ENCODE measurements around the gene PCDHB15. TPM values are rescaled to one million over a fixed set of nuclear protein-coding genes. Genes with fewer than 3 reads are reported as not detected.
"Not testable (repeated sequence)": the region's sequence is repeated elsewhere in the genome, so short reads cannot be mapped to it uniquely, and the experiment has no call there.

PCDHB15 gene
- total RNA-seq, 1 experiment from 2014 or later = not detected

- not testable (repeated sequence) for H3K79me2 ChIP-seq (ENCODE audit: low read length); H3K4me2 ChIP-seq (ENCODE audit: low read depth, low read length, poor library complexity, severe bottlenecking); H3K9me2 ChIP-seq (replicated peaks; ENCODE audit: insufficient read depth, low read length); H3K36me3 ChIP-seq (ENCODE audit: insufficient read depth, low read length); H3K4me3 ChIP-seq (ENCODE audit: low read length); H3K9me3 ChIP-seq (ENCODE audit: low read length); H3K9ac ChIP-seq (ENCODE audit: low read length); H3K27ac ChIP-seq (ENCODE audit: low read length); H3K27me3 ChIP-seq (ENCODE audit: low read length); DNase-seq; H3K4me1 ChIP-seq (ENCODE audit: low read length); H4K20me1 ChIP-seq (ENCODE audit: insufficient read depth, low read depth, low read length); H2AFZ ChIP-seq (ENCODE audit: low read length)
Observed at GRCh38 chr5:141235922-141236321, 9.3 kb upstream of the PCDHB15 start.

DNA sequence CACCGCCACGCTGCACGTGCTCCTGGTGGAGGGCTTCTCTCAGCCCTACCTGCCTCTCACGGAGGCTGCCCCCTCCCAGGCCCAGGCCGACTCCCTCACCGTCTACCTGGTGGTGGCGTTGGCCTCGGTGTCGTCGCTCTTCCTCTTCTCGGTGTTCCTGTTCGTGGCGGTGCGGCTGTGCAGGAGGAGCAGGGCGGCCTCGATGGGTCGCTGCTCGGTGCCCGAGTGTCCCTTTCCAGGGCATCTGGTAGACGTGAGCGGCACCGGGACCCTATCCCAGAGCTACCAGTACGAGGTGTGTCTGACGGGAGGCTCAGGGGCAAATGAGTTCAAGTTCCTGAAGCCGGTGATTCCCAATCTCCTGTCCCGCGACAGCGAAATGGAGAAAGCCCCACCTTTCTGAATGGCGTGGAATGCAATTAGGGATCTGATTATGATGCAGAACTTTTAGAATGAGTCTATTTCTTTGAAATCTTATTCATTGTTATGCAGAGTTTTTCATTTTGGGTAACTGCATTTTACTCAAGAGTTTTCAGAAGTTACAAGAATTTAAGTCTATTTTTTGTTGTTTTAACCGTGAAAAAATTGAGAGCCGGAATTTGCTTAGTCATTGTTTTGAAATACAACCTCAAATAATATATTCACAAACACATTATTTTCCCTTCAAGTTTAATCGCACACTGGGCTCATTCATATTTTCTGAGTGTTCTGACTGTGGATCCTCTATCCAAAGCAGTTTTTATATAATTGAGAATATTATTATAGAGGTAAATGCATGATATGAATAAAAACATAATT, 8.5 kb upstream of the PCDHB15 start:
- no peak overlapping the region for H2AFZ ChIP-seq (ENCODE audit: low read length)
- no peak overlapping the region for H3K27ac ChIP-seq (ENCODE audit: low read length)
- no peak overlapping the region for H3K4me3 ChIP-seq (ENCODE audit: low read length)
- H3K4me2 ChIP-seq (ENCODE audit: low read depth, low read length, poor library complexity, severe bottlenecking) = no peak overlapping the region
- no peaks in the 10 kb centered on the region for H3K36me3 ChIP-seq (ENCODE audit: insufficient read depth, low read length)
- no peaks in the 10 kb centered on the region for H3K4me1 ChIP-seq (ENCODE audit: low read length)
- DNase-seq = no peak
- peaks cover 4% of the 10 kb centered on the region for H3K9me3 ChIP-seq (ENCODE audit: low read length)
- H4K20me1 ChIP-seq (ENCODE audit: insufficient read depth, low read depth, low read length) = no peaks in the 10 kb centered on the region
- H3K9me2 ChIP-seq (replicated peaks; ENCODE audit: insufficient read depth, low read length) = no peaks in the 10 kb centered on the region
- no peaks in the 10 kb centered on the region for H3K27me3 ChIP-seq (ENCODE audit: low read length)
- H3K79me2 ChIP-seq (ENCODE audit: low read length) = no peaks in the 10 kb centered on the region
- no peak overlapping the region for H3K9ac ChIP-seq (ENCODE audit: low read length)

GRCh38 chr5:141241496-141241895, 3.7 kb upstream of the PCDHB15 start:
- no peaks in the 10 kb centered on the region for H4K20me1 ChIP-seq (ENCODE audit: insufficient read depth, low read depth, low read length)
- H3K79me2 ChIP-seq (ENCODE audit: low read length) = no peaks in the 10 kb centered on the region
- DNase-seq = no peak
- H2AFZ ChIP-seq (ENCODE audit: low read length) = no peak overlapping the region
- no peaks in the 10 kb centered on the region for H3K9me2 ChIP-seq (replicated peaks; ENCODE audit: insufficient read depth, low read length)
- no peaks in the 10 kb centered on the region for H3K36me3 ChIP-seq (ENCODE audit: insufficient read depth, low read length)
- H3K4me1 ChIP-seq (ENCODE audit: low read length) = no peaks in the 10 kb centered on the region
- H3K9me3 ChIP-seq (ENCODE audit: low read length) = peaks cover 11% of the 10 kb centered on the region
- H3K4me2 ChIP-seq (ENCODE audit: low read depth, low read length, poor library complexity, severe bottlenecking) = no peak overlapping the region
- no peak overlapping the region for H3K9ac ChIP-seq (ENCODE audit: low read length)
- H3K4me3 ChIP-seq (ENCODE audit: low read length) = no peak overlapping the region
- no peak overlapping the region for H3K27ac ChIP-seq (ENCODE audit: low read length)
- H3K27me3 ChIP-seq (ENCODE audit: low read length) = no peaks in the 10 kb centered on the region

GRCh38 chr5:141246971-141247370, 1.8 kb downstream of the PCDHB15 start:
- DNase-seq; H3K4me3 ChIP-seq (ENCODE audit: low read length); H4K20me1 ChIP-seq (ENCODE audit: insufficient read depth, low read depth, low read length); H3K79me2 ChIP-seq (ENCODE audit: low read length); H3K4me2 ChIP-seq (ENCODE audit: low read depth, low read length, poor library complexity, severe bottlenecking); H3K4me1 ChIP-seq (ENCODE audit: low read length); H3K27ac ChIP-seq (ENCODE audit: low read length); H3K27me3 ChIP-seq (ENCODE audit: low read length); H2AFZ ChIP-seq (ENCODE audit: low read length); H3K9me2 ChIP-seq (replicated peaks; ENCODE audit: insufficient read depth, low read length); H3K9ac ChIP-seq (ENCODE audit: low read length); H3K36me3 ChIP-seq (ENCODE audit: insufficient read depth, low read length): not testable (repeated sequence)
- H3K9me3 ChIP-seq (ENCODE audit: low read length) = peaks cover 30% of the 10 kb centered on the region

DNA sequence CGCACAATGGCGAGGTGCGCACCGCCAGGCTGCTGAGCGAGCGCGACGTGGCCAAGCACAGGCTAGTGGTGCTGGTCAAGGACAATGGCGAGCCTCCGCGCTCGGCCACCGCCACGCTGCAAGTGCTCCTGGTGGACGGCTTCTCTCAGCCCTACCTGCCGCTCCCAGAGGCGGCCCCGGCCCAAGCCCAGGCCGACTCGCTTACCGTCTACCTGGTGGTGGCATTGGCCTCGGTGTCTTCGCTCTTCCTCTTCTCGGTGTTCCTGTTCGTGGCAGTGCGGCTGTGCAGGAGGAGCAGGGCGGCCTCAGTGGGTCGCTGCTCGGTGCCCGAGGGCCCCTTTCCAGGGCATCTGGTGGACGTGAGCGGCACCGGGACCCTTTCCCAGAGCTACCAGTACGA, 2.2 kb downstream of the PCDHB15 start:
- H3K9ac ChIP-seq (ENCODE audit: low read length); H3K4me2 ChIP-seq (ENCODE audit: low read depth, low read length, poor library complexity, severe bottlenecking); H3K79me2 ChIP-seq (ENCODE audit: low read length); H2AFZ ChIP-seq (ENCODE audit: low read length); H4K20me1 ChIP-seq (ENCODE audit: insufficient read depth, low read depth, low read length); H3K36me3 ChIP-seq (ENCODE audit: insufficient read depth, low read length); H3K9me2 ChIP-seq (replicated peaks; ENCODE audit: insufficient read depth, low read length); H3K4me3 ChIP-seq (ENCODE audit: low read length); DNase-seq; H3K4me1 ChIP-seq (ENCODE audit: low read length); H3K27ac ChIP-seq (ENCODE audit: low read length); H3K27me3 ChIP-seq (ENCODE audit: low read length): not testable (repeated sequence)
- peaks cover 31% of the 10 kb centered on the region for H3K9me3 ChIP-seq (ENCODE audit: low read length)

- no peaks in the 10 kb centered on the region for H3K27me3 ChIP-seq (ENCODE audit: low read length)
- no peaks in the 10 kb centered on the region for H3K36me3 ChIP-seq (ENCODE audit: insufficient read depth, low read length)
- no peaks in the 10 kb centered on the region for H4K20me1 ChIP-seq (ENCODE audit: insufficient read depth, low read depth, low read length)
- H3K9ac ChIP-seq (ENCODE audit: low read length) = no peak overlapping the region
- DNase-seq = no peak
- H2AFZ ChIP-seq (ENCODE audit: low read length) = no peak overlapping the region
- H3K27ac ChIP-seq (ENCODE audit: low read length) = no peak overlapping the region
- no peak overlapping the region for H3K4me2 ChIP-seq (ENCODE audit: low read depth, low read length, poor library complexity, severe bottlenecking)
- no peaks in the 10 kb centered on the region for H3K4me1 ChIP-seq (ENCODE audit: low read length)
- peaks cover 40% of the 10 kb centered on the region for H3K9me3 ChIP-seq (ENCODE audit: low read length)
- no peak overlapping the region for H3K4me3 ChIP-seq (ENCODE audit: low read length)
- H3K79me2 ChIP-seq (ENCODE audit: low read length) = no peaks in the 10 kb centered on the region
- H3K9me2 ChIP-seq (replicated peaks; ENCODE audit: insufficient read depth, low read length) = no peaks in the 10 kb centered on the region
Observed at GRCh38 chr5:141250576-141250975, 5.4 kb downstream of the PCDHB15 start.

DNA sequence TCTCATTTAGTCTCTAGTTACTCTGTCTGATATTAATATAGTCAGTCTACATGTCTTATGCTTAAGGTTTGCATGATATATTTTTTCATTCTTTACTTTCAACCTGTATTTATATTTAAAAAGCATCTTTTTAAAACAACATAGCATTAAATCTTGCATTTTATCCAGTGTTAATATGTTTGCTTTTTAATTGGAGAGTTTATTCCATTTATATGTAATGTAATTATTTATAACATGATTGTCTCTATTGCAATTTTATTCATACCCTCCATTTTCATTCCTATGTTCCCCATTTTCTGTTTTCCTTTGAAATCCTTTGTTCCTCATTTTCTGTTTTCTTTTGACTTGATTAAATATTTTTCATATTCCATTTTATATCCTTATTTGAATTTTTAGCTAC, 13.3 kb downstream of the PCDHB15 start:
- Histone ChIP-seq H3K79me2 (ENCODE audit: low read length) (no peaks in the 10 kb centered on the region), H3K27me3 (ENCODE audit: low read length) (no peaks in the 10 kb centered on the region), H3K4me2 (ENCODE audit: low read depth, low read length, poor library complexity, severe bottlenecking) (no peak overlapping the region), H3K4me3 (ENCODE audit: low read length) (no peak overlapping the region), H3K4me1 (ENCODE audit: low read length) (no peaks in the 10 kb centered on the region), H3K9ac (ENCODE audit: low read length) (no peak overlapping the region), H3K36me3 (ENCODE audit: insufficient read depth, low read length) (no peaks in the 10 kb centered on the region), H3K9me3 (ENCODE audit: low read length) (peaks cover 68% of the 10 kb centered on the region), H4K20me1 (ENCODE audit: insufficient read depth, low read depth, low read length) (no peaks in the 10 kb centered on the region), H3K27ac (ENCODE audit: low read length) (no peak overlapping the region), H2AFZ (ENCODE audit: low read length) (no peak overlapping the region), H3K9me2 (replicated peaks; ENCODE audit: insufficient read depth, low read length) (no peaks in the 10 kb centered on the region)
- no peak for DNase-seq

- Histone ChIP-seq H3K4me3 (ENCODE audit: low read length) (no peak overlapping the region), H2AFZ (ENCODE audit: low read length) (no peak overlapping the region), H3K4me1 (ENCODE audit: low read length) (no peaks in the 10 kb centered on the region), H3K27me3 (ENCODE audit: low read length) (no peaks in the 10 kb centered on the region), H3K9me2 (replicated peaks; ENCODE audit: insufficient read depth, low read length) (no peaks in the 10 kb centered on the region), H3K4me2 (ENCODE audit: low read depth, low read length, poor library complexity, severe bottlenecking) (no peak overlapping the region), H3K79me2 (ENCODE audit: low read length) (no peaks in the 10 kb centered on the region), H4K20me1 (ENCODE audit: insufficient read depth, low read depth, low read length) (no peaks in the 10 kb centered on the region), H3K36me3 (ENCODE audit: insufficient read depth, low read length) (no peaks in the 10 kb centered on the region), H3K27ac (ENCODE audit: low read length) (no peak overlapping the region), H3K9me3 (ENCODE audit: low read length) (peaks cover 64% of the 10 kb centered on the region), H3K9ac (ENCODE audit: low read length) (no peak overlapping the region)
- no peak for DNase-seq
Observed at GRCh38 chr5:141258948-141259347, 13.8 kb downstream of the PCDHB15 start.
